CD4-positive, alpha-beta T cell treated with Interferon alpha-2 for 1 hour (primary cell): Measurements from ENCODE around the gene PSME4.
"Not testable (repeated sequence)": the region's sequence is repeated elsewhere in the genome, so short reads cannot be mapped to it uniquely, and the experiment has no call there.

Experiments used
- DNase-seq, 2 donors: peaks; one replicate each; pipeline ENCODE4 v3.0.0-alpha.2; 2020 to 2022

Gene PSME4

DNA sequence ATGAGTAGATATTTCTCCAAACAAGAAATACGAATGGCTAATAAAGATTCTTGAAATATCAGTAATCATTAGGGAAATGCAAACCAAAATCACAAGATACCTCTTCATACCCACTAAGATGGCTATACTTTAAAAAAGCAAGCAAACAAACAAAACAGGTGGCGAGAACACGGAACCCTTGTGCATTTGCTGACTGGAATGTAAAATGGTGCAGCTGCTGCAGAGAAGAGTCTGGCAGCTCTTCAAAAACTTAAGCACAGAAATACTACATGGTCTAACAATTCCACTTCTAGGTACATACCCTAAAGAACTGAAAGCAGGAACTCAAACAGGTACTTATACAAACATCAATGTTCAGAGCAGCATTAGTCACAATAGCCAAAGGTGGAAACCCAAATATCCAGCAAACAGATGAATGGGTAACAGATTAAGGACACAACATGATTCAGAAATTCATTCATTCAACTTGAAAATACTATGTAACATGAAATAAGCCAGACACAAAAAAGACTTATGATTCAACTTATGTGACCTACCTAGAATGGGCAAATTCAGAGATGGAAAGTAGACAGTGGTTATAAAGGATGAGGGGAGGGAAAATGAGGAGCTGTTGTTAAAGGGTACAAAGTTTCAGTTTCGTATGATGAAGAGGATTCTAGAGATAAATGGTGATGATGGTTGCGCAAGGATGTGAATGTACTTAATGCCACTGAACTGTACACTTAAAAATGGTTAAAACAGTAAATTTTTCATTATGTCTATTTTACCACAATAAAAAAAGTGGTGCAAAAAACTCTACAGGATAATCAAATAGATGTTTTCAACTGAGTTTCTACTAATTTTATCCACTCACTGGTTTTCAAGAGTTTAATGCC is 84.2 kb downstream of the PSME4 start:
- DNase-seq, result no peak

DNA sequence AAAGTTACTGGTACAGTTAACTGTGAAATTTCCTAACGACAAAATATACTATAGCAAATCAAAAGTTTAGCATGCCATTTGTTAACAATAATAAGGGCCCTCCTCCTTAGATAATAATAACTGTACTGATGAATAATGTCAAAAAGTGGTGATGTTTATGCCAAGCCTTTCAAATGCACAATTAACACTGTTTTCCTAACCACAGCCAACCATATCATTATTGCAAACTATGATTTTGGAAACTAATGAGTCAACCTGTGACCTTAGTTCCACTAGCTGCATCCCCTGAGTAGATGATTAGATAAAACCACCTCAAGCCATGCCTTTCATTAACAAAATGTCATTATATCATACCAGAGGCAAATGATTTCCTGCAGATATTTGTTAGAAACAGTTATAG is 85.9 kb downstream of the PSME4 start:
- DNase-seq, result no peak

DNA sequence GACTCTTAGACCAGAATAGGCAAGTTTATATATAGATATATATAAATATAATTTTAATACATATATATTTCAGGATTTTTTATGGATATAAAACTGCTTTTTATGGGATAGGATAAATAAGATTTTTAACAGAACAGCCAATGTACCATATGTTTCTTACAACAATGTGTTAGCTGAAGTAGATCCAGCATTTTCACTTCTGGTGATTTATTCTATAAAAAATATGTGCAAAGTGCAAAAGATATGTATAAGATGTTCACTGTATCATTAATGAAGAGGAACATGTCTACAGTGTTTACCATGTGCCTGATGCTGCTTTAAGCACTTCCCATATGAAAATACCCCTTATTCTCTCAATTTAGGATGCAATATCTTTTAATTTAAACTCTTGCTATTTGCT is 88.8 kb downstream of the PSME4 start:
- DNase-seq, result no peak

DNA sequence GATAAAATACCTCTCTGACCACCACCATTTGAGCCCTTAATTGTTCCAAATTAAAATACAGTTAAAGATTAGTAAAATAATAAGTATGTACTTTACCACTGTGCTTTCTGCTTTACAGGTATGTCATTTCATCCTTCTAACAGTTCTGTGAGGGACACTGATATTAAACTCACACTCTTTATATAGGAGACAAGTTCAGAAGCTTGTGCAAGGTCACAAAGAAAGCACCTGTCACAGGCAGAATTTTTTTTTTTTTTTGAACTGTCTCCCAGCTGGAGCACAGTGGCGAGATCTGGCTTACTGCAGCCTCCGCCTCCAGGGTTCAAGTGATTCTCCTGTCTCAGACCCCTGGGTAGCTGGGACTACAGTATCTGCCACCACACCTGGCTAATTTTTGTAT is 89.4 kb downstream of the PSME4 start:
- DNase-seq, result no peak

DNA sequence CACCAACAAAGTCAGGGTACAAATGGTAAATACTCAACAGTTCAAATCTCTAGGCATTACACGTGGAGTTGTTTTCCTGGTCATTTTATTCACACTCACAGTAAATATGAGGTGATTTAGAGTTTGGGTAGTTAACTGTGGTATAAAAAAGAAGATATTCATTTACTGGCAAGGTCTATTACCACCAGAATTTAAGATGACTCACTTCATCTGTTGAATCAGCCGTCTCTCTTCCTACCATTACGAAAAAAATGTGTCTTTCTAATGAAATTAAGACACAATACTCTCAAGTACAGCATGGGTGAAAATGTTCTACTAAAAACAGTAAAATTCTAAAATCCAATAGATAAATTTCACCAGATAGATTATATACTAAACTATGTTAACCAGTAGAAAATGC is 90.0 kb downstream of the PSME4 start:
- DNase-seq, result no peak

DNA sequence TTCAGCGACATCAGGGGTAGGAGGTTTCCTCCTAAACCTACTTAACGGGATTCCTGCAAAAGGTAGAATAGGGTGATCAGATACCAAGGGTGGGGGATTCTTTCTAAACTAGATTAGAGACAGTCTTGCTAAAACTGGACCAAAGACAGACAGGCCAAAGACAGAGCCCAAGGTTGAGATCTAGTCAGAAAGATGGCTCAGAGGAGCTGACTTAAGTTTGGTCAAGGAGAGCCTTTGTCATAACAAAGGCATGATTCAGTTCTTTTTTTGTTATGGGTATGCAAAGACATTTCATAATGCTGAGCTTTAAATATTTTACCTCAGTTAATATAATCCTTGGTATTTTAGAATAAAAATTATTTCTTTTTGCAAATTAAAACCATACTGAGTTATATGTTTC is 93.2 kb downstream of the PSME4 start:
- DNase-seq, result no peak

DNA sequence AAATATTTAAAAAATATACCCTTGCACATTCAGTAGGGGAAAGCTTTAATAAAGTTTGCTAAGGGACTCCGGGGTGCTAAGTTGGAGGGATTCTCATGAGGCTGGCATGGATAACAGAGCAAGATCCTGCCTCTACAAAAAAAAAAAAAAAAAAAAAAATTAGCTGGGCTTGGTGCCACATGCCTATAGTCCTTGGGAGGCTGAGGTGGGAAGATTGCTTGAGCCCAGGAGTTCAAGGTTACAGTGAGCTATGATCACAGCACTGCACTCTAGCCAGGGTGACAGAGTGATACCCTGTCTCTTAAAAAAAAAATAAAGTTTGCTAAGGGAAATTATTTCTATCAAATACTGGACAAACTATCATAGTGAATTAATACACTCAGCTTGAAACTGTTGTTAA is 93.7 kb downstream of the PSME4 start:
- DNase-seq, result no peak

DNA sequence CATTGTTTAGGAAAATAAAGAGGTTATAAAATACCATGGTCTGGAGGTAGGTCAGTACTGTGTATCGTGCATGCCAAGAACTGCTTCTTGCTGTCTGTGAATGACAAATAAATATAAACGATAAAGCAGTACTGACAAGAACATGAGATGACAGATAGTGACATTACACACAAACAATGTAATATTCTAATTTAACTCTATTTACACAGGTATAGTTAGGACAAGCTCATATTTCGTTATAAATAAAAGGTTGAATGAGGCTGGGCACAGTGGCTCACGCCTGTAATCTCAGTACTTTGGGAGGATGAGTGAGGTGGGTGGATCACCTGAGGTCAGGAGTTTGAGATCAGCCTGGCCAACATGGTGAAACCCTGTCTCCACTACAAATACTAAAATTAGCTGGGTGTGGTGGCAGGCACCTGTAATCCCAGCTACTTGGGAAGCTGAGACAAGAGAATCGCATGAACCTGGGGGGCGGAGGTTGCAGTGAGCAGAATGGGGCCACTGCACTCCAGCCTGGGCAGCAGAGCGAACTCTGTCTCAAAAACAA is 96.3 kb downstream of the PSME4 start:
- DNase-seq, result no peak

DNA sequence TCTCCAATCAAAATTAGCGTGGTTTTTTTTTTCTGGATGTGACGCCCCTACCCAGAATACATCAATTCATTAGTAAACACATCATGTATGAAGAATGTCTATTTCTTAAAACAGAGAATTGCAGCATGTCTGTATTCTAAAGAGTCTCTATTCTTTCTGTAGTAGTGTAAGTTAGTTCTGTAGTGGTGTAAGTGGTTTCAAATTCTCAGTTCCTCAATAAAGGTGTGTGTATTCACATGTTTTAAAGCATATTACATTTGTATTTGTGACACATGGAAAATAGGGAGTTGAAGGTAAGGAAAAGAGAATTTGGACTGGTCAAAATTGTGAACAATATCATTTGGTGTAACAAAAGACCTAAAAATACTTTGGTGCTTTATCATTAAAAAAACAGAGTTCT is 103.0 kb downstream of the PSME4 start:
- DNase-seq, result no peak

DNA sequence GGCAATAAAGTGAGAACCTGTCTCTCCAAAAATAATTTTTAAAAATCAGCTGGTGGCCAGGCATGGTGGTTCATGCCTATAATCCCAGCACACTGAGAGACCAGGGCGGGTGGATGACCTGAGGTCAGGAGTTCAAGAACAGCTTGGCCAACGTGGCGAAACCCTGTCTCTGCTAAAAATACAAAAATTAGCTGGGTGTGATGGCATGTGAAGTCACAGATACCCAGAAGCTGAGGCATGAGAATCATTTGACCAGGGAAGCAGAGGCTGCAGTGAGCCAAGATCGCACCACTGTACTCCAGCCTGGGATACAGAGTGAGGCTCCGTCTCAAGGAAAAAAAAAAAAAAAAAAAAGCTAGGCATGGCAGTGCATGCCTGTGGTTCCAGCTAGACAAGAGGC is 103.6 kb downstream of the PSME4 start:
- DNase-seq, result no peak

DNA sequence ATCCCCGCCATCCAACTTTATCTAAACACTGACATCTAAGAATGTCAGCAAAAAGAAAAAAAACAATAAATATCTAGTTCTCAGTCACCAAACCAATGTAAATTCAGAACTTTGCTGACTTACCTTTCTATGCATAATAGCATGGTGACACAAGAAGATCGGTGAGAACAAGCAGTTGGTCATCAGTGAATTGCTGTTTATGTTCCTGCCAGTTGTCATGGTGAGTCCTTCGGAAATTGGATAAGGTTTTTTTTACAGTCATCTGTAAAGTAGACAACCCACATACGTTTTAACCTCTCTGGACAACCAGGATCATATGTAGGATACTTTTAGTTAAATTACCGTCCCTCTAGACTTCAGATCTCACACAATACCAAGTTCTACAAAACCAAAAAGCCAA is 104.8 kb downstream of the PSME4 start:
- DNase-seq, result no peak

DNA sequence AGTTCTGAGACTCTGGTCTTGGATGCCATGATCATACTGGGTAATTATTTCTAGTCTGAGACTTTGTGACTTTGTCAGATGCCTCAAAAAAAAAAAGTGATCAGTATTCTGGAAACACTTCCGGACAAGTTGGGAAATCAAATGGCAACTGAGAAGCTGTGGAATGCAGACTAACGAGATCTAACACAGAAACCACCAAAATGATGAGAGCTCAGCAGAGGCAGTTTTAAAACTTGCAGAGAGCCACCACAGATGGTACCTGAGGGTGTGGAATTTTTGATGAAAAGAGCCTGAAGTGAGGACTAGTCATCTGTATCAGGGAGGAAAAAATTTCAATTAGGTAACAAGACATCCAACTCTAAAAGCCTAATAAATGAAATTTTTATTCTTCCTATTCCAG is 105.5 kb downstream of the PSME4 start:
- DNase-seq, result no peak

DNA sequence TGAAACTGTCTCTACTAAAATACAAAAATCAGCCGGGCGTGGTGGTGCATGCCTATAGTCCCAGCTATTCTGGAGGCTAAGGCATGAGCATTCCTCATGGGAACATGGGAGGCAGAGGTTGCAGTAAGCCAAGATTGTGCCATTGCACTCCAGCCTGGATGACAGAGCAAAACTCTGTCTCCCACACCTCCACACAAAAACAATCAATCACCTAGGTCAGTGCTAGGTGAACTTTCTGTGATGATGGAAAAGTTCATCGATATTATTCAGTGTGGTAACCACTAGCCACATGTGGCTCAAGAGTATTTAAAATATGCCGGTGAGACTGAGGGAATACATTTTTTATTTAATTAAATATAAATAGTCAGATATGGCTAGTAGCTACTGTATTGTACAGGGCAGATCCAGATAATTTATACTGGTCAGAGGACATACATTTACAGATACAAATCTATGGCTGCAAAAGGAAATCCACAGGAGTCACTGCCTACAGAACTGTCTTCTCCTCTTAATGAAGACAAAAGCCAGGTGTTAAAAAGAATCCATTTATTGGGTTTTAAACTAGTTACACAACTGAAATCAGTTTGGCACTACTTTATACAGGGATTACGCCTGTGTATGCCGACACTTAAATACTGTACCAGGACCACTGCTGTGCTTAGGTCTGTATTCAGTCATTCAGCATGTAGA is 107.1 kb downstream of the PSME4 start:
- no peak for DNase-seq

DNA sequence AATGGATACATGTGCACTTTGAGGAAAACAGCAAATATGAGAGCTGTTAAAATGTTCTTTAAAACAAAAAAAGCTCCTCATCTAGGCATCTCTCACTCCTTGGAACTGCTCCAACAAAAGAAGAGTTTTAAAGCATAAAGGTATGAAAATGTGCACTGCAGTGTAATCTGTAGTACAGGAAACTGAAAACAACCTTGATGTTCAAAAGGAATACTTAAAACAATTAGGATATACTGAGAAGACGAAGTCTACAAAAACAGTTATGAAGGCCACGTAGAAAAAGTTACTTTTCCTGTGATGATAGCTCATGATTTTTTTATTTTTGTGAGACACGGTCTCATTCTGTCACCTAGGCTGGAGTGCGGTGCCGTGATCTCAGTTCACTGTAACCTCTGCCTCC is 109.0 kb downstream of the PSME4 start:
- no peak for DNase-seq

DNA sequence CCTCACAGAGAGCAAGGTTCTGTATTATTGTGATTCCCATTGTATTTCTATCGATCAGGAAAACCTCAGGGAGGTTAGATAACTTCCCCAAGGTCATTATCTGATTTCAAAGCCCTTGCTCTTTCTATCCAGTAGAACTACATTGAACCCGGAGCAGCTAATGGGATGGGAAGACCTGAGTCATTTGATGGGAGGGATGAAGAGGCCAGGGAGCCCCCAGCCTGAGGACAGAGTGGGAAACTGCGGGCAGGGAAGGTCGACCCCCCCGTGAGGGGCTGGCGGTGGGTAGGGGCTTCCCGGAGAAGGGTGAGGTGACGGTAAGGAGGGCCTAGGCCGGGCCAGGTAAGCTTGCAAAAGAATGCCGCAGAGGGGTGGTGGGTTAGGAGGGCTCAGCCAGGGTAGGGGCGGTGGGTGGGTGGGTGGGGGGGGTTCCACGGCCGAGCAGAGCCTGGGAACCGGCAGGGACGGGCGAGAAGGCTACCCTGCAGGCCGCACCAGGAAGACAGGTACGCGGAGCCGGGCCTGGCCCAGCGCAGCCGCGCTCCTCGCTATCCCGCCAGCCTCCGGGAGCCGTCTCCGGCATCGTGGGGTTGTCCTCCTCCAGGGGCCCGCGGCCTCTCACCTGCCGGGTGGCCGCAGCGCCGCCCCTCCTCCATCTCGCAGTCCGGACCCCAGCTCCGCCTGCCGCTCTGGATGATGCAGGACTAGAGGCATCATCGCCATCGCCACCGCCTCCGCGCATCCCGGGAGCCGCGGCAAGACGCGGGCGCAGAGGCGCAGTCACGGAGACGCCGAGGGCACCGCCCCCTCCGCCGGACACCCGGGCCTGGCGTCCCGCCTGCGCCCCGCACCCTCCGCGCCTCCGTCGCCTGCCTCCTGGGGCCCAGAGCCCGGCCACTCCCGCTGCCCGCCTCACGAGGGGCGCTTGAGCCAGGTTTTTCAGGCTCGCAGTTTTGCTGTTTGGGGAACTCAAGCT is 111.3 kb downstream of the PSME4 start, which contains the start of gene GPR75:
Gene GPR75 (minus strand): TSS at position 762 of the 976 bp plus-strand sequence. CDS start 5,211 bp downstream, outside the sequence.
- no peak for DNase-seq

DNA sequence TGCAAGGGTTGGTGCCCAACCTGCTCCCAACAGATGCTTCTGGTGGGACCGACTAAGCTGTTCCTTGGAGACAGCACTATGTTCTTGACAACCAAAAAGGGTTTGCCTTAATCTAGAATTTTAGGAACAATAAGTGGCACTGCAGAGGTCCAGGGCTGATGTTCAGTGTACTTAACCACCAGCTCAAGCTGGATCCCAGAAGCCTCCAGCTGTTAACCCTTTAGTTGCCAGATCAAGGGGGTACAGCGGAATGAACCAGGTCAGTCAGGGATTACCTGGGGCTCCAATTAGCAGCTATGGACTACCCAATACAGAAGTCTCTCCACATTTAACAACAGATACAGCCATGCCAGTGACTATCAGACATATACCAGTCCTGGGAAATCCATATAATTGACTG is 114.5 kb downstream of the PSME4 start:
- DNase-seq, result no peak

DNA sequence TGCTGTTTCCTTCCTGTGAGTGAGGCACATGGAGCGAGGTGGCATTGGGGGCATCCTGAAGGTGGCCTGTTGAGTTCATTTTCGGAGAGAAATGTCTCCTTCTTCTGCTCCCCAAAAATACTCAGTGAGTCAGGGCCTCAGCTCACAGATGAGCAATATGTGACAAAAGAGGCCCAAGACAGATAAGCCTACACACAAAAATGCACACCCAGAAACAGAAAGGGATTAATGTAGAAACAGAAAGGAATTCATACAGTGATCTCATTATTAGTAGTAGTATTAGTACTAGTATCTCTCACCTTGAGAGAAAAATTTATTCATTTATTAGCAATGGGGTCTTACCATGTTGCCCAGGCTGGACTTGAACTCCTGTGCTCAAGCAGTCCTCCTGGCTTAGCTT is 116.1 kb downstream of the PSME4 start:
- no peak for DNase-seq

DNA sequence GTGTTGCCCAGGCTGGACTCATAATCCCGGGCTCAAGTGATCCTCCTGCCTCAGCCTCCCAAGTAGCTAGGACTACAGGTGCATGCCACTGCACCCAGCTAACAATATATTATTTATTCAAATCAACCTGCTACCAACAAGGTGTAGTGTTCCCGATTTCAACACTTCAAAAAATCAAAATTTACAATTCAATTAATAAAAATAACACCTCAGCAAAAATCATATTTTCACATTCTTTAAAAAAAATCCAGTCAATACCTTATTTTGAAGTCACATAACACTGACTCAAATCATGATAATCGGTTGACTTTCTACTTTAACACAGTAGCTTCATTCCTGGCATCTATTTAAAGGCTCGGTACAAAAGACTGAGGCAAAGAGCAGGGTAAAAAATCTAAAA is 118.3 kb downstream of the PSME4 start:
- DNase-seq, result no peak

DNA sequence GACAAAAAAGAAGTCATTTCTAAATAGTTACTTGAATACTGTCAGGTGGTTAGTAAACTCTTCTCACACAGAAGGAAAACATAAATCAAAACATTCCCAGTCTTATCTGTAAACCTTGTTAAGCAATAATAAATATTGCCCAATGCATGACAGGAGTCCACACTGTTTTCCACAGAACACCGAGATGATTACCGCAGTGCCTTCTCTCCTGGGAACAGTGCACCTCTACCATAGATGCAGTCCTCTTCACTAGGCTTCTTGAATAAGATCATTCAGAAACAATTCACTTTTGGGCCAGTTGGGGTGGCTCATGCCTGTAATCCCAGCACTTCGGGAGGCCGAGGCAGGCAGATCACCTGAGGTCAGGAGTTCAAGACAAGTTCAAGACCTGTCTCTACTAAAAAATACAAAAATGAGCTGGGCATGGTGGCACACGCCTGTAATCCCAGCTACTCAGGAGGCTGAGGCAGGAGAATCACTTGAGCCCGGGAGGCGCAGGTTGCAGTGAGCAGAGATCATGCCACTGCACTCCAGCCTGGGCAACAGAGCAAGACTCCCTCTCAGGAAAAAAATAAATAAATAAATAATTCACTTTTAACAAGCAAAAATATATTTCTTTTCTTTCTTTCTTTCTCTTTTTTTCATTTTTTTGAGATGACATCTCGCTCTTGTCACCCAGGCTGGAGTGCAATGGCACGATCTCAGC is 119.6 kb downstream of the PSME4 start:
- DNase-seq, result not testable (repeated sequence)

DNA sequence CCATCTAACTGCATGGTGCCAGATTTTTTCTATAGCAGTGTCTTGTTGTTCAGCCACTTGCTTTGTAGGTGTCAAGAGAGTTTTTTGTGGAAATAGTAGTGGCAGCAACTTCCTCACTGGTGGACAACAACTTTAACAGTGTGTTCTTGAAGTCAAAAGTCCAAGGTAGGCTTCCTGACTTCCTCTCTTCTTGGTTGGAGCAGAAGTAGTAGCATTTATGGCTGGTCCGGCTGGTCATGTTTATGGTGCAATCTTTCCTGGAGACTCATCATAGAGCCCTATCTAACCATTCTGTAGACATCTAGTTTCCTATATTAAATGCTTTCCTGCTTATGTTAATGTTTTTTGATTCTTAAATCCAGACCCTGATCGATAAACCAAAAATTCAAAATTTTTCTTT is 122.7 kb downstream of the PSME4 start:
- no peak for DNase-seq

DNA sequence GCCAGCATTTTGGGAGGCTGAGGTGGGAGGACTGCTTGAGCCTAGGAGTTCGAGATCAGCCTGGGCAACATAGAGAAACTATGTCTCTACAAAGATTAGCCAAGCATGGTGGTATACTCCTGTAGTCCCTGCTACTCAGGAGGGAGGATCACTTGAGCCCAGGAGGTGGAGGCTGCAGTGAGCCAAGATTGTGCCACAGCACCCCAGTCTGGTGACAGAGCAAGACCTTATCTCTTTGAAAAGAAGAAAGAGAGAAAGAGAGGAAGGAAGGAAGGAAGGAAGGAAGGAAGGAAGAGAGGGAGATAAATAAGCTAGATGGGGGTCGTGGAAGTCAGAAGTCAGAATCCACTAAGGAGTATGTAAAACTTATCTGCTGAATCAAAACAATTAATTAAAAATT is 127.2 kb downstream of the PSME4 start:
- no peak for DNase-seq

DNA sequence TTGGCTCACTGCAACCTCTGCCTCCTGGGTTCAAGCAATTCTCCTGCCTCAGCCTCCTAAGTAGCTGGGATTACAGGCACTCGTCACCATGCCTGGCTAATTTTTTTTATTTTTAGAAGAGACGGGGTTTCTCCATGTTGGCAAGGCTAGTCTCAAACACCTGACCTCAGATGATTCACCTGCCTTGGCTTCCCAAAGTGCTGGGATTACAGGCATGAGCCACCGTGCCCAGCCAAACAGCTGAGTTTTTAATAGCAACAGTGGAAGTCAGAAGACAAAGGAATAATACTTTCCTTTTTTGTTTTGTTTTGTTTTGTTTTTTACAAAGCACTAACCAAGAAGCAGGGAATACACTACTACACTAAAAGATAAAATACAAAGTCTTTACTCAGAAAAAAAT is 127.9 kb downstream of the PSME4 start:
- DNase-seq, result no peak
